Endometrium (tissue), 2 donors: Measurements from ENCODE around the gene POU2F1.

Source experiments
- FAIRE-seq: peaks from 2 replicates; lab custom pipeline; 2012; peaks lifted over from hg19 to GRCh38; lab: Jason Lieb, UNC
- donor health status: control.
- donor health status: control.

POU2F1 gene

DNA sequence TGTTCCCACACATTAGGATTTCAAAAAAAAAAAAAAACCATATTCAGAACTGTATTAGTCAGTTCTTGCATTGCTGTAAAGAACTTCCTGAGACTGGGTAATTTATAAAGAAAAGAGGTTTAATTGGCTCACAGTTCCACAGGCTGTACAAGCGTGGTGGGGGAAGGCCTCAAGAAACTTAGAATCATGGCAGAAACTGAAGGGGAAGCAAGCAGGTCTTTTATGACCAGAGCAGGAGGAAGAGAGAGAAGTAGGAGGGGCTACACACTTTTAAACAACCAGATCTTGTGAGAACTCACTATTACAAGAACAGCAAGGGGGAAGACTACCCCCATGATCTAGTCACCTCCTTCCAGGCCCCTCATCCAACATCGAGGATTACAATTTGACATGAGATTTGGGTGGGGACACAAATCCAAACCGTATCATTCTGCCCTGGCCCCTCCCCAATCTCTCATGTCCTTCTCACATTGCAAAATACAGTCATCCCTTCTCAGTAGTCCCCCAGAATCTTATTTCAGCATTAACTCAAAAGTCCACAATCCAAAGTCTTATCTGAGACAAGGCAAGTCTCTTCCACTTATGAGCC is 51.8 kb downstream of the POU2F1 start:
- no peak for FAIRE-seq

GRCh38 chr1:167273027-167273800 is 52.5 kb downstream of the POU2F1 start:
- no peak for FAIRE-seq

DNA sequence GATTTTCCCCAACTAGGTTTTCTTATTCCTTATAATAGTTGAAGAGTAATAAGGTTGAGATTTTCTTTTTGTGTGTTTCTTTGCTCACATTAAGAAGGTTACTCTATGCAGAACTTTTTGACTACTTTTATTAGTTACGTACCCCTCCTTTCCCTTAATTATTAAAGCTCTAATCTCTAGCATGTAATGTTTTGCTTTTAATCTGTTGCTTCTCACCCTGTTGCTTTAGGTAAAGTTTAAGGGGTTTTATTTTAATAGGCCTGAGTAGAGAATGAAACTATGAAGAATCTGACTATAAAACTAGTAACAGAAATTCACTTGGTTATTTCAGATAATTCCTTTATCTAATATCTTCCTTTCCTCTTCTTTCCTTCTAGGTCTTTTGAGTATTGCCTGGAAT is 53.4 kb downstream of the POU2F1 start:
- FAIRE-seq: no peak

DNA sequence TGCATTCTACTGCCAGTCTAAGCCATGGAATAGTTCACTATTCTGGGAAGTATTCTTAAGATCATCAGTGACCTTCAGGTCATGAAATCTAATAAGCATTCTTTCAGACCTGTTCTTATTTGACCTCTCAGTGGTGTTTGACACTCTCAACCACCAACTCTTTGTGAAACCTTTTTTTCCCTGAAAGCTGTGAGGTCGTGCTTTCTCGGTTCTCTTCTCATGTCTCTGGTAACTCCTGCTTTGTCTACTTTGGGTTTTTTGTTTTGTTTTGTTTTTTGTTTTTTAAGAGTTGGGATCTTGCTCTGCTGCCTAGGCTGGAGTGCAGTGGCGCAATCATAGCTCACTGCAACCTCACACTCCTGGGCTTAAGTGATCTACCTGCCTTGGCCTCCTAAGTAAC is 56.3 kb downstream of the POU2F1 start:
- no peak for FAIRE-seq

DNA sequence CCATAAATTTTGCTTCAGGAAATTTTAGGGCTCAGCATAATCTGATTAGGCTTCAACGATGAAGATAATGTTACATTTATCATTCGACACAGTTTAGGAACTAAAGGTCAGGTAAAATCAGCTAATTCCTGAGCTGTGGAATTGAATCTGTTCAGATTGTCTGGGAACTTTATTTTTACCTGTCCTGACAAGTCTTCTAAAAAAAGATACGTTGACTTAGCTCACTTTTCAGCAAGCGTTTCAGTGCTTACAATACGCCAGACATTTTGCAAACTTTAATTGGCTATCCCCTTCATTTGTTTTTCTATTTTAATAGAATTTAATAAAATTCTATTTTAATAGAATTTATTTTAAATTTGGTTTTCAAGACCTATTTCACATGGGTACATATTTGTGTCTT is 57.8 kb downstream of the POU2F1 start:
- peak; percentile 12 for FAIRE-seq

DNA sequence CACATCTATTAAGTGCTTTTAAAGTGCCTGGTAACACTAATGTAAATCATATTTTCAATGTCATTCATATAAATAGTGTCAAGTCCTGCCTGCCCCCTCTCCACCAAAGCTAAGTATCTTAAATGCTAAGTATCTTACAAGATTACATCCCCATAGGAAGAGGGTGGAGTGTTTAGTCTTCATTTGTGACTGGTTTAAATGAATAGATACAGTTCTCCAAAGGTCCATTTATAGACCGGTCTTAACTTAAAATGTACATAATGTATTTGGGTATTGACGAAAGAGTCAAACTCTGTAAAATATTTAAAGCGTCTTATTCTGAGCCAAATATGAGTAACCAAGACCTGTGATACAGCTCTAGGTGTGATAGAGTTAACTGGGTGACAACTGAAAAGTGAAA is 60.2 kb downstream of the POU2F1 start:
- no peak for FAIRE-seq

DNA sequence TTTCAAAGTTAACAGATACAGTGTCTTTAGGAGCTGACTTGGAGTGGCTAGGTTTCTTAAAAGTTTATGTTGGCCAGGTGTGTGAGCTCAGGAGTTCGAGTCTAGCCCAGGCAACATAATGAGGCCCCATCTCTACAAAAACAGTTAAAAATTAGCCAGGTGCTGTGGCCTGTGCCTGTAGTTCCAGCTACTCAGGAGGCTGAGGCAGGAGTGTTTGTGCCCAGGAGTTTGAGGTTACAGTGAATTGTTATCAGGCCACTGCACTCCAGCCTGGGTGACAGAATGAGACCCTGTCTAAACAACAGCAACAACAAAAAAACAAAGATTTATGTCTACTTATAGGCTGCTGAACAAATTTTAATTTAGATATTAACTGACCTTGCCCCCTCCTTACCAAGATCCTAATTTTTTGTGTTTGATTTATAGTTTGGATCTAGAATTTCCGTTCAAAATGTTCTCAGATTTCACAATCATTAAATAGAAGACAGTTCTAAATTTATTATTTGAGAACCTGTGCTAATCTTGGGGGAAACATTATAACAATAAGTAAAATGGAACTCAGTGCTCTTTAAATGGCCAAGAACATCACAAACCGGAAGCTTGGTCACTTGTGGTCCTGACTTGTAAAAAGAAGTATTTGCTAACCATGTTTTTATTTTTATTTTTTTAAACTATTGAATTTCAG is 67.8 kb downstream of the POU2F1 start:
- no peak for FAIRE-seq

DNA sequence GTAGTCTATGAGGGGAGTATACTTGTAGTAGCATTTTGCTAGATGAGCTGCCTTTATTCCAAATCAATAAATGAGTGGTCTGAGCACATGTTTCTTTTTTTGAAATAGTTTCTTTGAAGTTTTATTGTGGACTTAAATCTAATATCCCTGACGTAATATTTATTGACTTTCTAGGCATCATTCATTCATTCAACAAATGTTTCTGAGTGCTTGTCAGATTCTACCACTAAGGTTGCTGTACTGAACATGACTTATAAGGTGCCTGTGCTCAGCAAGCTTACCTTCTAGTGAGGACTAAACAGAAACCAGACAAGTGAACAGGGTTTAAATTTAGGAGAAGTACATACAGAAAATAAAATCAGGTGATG is 68.4 kb downstream of the POU2F1 start:
- FAIRE-seq: no peak

DNA sequence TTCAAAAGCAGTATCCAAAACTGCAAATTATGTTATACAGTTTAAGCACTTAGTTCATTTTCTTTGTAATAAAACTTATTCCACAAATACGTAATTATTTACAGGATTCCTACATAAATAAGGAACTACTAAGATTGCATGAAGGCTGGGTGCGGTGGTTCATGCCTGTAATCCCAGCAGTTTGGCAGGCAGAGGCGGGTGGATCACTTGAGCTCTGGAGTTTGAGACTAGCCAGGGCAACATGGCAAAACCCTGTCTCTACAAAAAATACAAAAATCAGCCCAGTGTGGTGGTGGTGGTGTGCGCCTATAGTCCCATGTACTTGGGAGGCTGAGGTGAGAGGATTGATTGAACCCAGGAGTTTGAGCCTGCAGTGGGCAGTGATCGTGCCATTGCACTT is 69.3 kb downstream of the POU2F1 start:
- no peak for FAIRE-seq

DNA sequence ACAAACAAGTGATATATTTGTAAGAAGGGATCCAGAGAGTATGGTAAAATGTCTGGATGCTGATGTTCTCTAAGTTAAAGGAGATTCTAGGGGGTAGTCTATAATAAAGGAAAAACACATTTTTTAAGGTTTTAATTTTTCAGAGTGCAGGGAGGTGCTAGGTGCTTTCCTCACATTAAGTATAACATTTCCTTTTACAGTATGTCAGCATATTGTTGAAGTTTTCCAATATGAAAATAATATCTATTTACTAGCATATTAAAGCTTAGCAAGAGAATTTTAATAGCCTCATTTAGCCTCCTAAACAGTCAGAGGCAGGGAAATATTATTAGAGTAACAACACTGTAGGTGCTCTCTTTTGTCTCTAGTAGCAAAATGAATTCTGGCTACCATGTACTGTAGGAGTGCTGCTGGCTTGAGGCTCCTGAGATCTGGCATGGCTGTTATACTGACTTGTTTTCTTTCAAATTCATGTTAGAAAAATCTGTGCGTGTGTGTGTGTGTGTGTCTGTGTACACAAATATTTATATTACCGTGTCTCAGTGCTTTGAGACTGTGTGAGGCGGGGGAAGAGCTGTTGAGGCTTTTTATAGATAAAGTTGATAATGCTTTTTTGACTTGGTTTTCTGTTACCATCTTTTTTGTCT is 71.0 kb downstream of the POU2F1 start:
- FAIRE-seq: no peak

DNA sequence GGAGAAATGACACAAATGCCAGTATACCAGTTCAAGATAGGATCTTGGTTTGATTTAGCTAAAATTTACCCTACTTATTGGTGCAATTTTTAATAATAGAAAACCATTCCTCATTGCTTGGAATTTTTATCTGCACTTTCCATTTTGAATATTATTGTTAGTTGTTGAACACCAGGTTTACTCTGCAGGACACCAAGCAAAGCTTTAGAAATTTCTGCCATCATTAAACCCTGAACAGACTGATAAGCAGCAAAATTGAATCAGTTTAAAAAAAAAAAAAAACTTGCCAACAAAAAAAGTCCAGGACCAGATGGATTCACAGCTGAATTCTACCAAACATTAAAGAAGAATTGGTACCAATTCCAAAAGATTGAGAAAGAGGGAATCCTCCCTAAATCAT is 71.5 kb downstream of the POU2F1 start:
- FAIRE-seq: no peak

DNA sequence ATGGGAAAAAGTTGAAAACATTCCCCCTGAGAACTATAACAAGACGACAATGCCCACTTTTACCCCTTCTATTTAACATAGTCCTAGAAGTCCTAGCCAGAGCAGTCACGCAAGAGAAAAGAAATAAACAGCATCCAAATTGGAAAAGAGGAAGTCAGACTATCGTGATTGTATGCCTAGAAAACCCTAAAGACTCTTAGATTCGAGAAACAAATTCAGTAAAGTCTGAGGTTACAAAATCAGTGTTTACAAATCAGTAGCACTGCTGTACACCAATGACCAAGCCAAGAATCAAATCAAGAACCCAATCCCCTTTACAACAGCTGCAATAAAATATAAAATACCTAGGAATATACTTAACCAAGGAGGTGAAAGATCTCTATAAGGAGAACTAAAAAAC is 72.4 kb downstream of the POU2F1 start:
- FAIRE-seq: no peak

DNA sequence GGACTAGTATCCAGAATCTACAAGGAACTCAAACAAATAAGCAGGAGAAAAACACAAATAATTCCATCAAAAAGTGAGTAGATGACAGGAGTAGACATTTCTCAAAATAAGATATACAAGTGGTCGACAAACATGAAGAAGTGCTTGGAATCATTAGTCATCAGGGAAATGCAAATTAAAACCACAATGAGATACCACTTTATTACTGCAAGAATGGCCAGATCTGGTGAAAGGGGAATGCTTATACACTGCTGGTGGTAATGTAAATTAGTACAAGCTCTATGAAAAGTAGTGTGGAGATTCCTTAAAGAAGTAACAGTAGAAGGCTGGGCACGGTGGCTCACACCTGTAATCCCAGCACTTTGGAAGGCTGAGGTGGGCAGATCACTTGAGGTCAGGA is 73.8 kb downstream of the POU2F1 start:
- no peak for FAIRE-seq

DNA sequence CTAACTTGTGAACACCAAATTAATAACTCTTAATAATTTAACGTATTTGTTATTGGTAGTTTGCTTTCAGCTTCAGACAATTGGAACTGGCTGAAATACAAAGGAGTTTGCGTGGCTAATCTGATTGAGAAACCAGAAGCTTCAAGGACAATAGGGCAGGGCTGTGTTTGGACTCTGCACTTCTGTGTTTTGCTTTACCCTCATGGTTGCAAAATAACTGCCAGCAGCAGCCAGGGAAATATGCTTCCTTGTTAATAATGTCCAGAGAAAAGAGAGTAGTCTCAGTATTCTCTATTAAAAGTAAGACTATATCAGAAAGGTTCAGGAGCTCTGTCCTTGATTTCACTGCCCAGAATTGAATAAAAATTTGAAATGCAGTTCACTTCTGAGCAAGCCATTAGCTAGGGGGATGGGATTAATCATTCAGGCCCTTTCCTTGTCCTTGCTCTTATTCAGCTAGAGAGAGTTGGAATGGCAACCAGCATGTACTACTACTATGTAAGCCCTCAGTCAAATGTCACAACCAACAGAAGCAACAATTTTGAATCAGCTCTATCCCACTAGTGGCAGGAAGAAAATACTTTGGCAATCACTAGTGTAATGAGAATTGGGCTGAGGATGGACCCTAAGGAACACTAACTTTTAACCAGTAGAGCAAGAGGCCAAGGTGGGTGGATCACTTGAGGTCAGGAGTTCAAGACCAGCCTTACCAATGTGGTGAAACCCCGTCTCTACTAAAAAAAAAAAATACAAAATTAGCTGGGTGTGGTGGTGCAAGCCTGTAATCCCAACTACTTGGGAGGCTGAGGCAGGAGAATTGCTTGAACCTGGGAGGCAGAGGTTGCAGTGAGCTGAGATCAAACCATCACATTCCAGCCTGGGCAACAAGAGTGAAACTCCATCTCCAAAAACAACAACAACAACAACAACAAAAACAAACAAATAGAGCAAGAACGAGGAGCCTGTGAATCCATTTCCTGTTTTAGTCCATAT is 76.8 kb downstream of the POU2F1 start:
- FAIRE-seq: no peak

DNA sequence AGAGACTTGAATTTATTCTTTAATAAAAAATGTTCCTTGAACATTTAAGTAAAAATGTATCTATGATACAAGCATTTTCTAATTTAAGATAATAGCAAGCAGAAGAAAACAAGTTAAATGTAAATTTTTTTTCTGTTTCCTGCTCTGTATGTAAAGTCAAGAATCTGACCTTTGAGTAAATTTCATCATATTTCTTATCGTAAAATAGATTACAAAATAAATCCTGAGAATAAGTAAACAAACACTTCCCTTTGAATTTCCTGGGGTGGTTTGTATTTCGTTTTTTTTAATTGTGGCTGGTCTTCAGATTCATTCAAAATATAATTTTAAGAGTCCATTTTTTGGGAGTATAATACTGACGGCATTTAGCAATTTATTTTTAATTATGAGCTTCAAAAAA is 77.6 kb downstream of the POU2F1 start:
- FAIRE-seq: peak; percentile 46

GRCh38 chr1:167301355-167301754 is 80.7 kb downstream of the POU2F1 start:
- no peak for FAIRE-seq

DNA sequence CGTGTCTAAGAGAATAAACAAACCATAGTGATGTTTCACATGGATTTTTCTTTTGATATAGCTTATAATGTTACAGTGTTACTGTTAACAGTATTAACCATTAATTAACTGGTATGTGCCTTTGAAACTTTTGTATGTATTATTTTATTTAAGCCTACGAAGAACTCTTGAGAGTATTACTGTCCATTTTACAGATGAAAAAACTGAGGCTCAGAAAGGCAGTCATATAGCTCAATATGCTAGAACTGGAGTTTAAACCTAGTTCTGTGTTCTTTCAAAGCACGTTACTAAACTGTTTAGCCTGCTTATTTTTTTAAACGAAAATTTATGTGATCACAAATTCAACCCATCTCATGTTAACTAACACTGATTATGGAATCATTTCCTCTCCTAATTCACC is 83.5 kb downstream of the POU2F1 start:
- FAIRE-seq: no peak

GRCh38 chr1:167305059-167305705 is 84.5 kb downstream of the POU2F1 start:
- FAIRE-seq: no peak

DNA sequence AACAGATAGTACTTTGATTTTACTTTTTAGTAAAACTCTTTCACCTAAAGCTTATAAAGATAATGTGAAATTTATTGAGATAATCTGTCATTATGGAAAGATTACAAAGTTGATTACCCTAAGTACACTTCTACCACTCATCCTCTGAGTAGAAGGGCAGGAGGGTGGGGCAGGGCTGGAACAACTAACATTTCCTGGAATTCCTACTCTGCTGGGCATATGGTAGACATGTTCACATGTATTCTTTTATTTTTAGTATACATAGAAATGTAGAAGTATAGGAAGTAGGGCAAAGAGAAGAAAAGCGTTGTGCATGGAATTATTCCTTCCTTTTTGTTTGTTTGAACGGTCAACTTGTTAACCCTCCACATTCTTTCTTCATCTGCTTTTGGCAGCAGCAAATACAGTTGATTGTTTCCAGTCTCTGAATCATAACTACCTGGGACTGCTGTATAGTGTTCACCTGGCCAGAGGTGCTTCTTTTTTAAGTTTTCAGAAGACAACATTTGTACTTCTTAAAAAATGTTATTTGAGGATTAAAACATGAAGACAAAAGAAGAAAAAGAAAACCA is 85.1 kb downstream of the POU2F1 start:
- FAIRE-seq: no peak

- FAIRE-seq: no peak
Measured at GRCh38 chr1:167310732-167311131, 90.0 kb downstream of the POU2F1 start.

- FAIRE-seq: no peak
Measured at GRCh38 chr1:167312871-167313270, 92.2 kb downstream of the POU2F1 start.
